ENCODE results near the gene SLCO4A1. TPM values are rescaled to one million over a fixed set of nuclear protein-coding genes. Genes with fewer than 3 reads are reported as not detected.

SLCO4A1 gene
- total RNA-seq, 1 experiment from 2014 or later: 48.8 TPM

DNA sequence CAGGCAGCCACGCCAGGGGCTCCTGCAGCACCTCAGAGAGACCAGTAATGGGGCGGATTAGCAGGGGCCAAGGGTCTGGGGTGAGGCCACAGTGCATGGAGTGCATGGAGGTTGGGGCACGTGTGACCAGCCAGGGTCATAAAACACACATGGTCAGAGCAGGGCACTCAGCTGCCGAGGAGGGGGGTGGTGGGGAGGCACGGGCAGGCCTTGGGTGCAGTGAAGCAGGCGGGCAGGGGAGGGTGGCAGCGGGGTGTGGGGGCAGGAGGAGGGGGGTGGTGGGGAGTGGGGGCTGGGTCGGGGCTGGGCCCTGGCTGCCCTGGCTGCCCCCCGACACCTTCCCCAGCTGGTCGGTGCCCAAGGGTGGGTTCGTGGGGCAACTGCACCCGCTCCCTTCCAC is 42.7 kb downstream of the SLCO4A1 start:
- POLR2A ChIA-PET (ENCODE audit: low non-redundant PET): no interaction called here
- no peaks in the 10 kb centered on the region for H3K36me3 ChIP-seq (ENCODE audit: insufficient read depth, low read length, poor library complexity, severe bottlenecking)
- peaks cover 43% of the 10 kb centered on the region for H3K4me1 ChIP-seq (ENCODE audit: insufficient read depth, low read length, poor library complexity, severe bottlenecking)
- CTCF ChIA-PET: no interaction called here
- no peak overlapping the region for H3K4me3 ChIP-seq (ENCODE audit: low read depth, low read length, poor library complexity, severe bottlenecking)
- no peak overlapping the region for H3K27ac ChIP-seq (ENCODE audit: low read depth, low read length, poor library complexity, severe bottlenecking)
- BruUV-seq (replicated peaks): no TSS peak
- H3K27me3 ChIP-seq (replicated peaks; ENCODE audit: insufficient read depth, low read depth, low read length, poor library complexity): no peaks in the 10 kb centered on the region
- H3K9me3 ChIP-seq (ENCODE audit: low read depth, low read length, poor library complexity, severe bottlenecking): no peaks in the 10 kb centered on the region
- intact Hi-C loops (cut with micrococcal nuclease; ENCODE audit: unreplicated experiment): no loop called here
- no peak for TF ChIP-seq EZH2 (IDR thresholded peaks at IDR 0.05; ENCODE audit: borderline replicate concordance, low read depth, low read length, poor library complexity, severe bottlenecking)
- TF ChIP-seq, protein P1, sequence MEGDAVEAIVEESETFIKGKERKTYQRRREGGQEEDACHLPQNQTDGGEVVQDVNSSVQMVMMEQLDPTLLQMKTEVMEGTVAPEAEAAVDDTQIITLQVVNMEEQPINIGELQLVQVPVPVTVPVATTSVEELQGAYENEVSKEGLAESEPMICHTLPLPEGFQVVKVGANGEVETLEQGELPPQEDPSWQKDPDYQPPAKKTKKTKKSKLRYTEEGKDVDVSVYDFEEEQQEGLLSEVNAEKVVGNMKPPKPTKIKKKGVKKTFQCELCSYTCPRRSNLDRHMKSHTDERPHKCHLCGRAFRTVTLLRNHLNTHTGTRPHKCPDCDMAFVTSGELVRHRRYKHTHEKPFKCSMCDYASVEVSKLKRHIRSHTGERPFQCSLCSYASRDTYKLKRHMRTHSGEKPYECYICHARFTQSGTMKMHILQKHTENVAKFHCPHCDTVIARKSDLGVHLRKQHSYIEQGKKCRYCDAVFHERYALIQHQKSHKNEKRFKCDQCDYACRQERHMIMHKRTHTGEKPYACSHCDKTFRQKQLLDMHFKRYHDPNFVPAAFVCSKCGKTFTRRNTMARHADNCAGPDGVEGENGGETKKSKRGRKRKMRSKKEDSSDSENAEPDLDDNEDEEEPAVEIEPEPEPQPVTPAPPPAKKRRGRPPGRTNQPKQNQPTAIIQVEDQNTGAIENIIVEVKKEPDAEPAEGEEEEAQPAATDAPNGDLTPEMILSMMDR (conservative IDR thresholded peaks at IDR 0.05; ENCODE audit: low read depth, low read length): no peak
- DNase-seq (ENCODE audit: low spot score): no peak

DNA sequence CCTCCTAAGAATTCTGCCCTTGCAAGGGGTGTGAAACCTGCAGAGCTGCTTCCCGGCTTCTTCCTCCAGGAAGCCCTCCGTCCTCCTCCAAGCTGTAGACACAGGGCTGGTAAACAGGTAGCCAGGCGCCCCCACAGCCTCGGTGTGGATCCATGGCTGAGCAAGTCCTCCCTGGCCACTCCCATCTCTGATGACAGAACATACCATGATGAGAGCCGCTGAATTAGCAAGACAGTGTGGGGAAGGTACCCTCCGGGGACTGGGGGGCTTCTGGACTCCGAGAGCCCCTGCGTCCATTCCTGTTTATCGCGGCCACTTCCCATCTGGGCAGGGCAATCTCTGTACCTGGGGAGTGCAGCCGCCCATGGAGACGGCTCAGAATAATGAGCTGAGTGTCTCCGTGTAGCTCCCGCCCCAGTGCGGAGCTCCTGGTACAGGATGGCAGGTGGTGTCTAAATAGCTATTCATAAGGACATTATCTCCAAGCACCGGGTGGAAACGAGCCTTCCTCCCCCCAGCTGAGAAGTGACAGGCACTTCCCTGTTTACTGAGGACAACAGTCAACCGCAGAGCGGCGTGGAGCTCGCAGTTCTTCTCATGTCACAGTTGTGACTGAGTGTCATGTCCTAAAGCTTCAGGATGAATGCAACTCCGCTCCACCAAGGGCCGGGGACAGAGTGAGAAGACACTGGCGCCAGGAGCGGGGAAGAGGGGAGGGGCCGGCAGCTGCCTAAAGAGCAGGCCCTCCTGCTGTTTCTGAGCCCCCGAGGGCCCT is 43.7 kb downstream of the SLCO4A1 start:
- peaks cover 53% of the 10 kb centered on the region for H3K4me1 ChIP-seq (ENCODE audit: insufficient read depth, low read length, poor library complexity, severe bottlenecking)
- no peaks in the 10 kb centered on the region for H3K27me3 ChIP-seq (replicated peaks; ENCODE audit: insufficient read depth, low read depth, low read length, poor library complexity)
- DNase-seq (ENCODE audit: low spot score): no peak
- H3K27ac ChIP-seq (ENCODE audit: low read depth, low read length, poor library complexity, severe bottlenecking): no peak overlapping the region
- TF ChIP-seq, protein P1 (conservative IDR thresholded peaks at IDR 0.05; ENCODE audit: low read depth, low read length): no peak
- no peak for TF ChIP-seq EZH2 (IDR thresholded peaks at IDR 0.05; ENCODE audit: borderline replicate concordance, low read depth, low read length, poor library complexity, severe bottlenecking)
- BruUV-seq (replicated peaks): no TSS peak
- intact Hi-C loops (cut with micrococcal nuclease; ENCODE audit: unreplicated experiment): no loop called here
- CTCF ChIA-PET: no interaction called here
- no peaks in the 10 kb centered on the region for H3K36me3 ChIP-seq (ENCODE audit: insufficient read depth, low read length, poor library complexity, severe bottlenecking)
- POLR2A ChIA-PET (ENCODE audit: low non-redundant PET): no interaction called here
- no peak overlapping the region for H3K4me3 ChIP-seq (ENCODE audit: low read depth, low read length, poor library complexity, severe bottlenecking)
- H3K9me3 ChIP-seq (ENCODE audit: low read depth, low read length, poor library complexity, severe bottlenecking): no peaks in the 10 kb centered on the region

GRCh38 chr20:62686869-62687830 is 44.8 kb downstream of the SLCO4A1 start:
- POLR2A ChIA-PET (ENCODE audit: low non-redundant PET): no interaction called here
- no peak for DNase-seq (ENCODE audit: low spot score)
- TF ChIP-seq, protein P1 (conservative IDR thresholded peaks at IDR 0.05; ENCODE audit: low read depth, low read length): no peak
- TF ChIP-seq EZH2 (IDR thresholded peaks at IDR 0.05; ENCODE audit: borderline replicate concordance, low read depth, low read length, poor library complexity, severe bottlenecking): no peak

More at GRCh38 chr20:62686869-62687830, 44.8 kb downstream of the SLCO4A1 start:
- no peaks in the 10 kb centered on the region for H3K36me3 ChIP-seq (ENCODE audit: insufficient read depth, low read length, poor library complexity, severe bottlenecking)
- peaks cover 64% of the 10 kb centered on the region for H3K4me1 ChIP-seq (ENCODE audit: insufficient read depth, low read length, poor library complexity, severe bottlenecking)
- intact Hi-C loops (cut with micrococcal nuclease; ENCODE audit: unreplicated experiment): no loop called here
- no peak overlapping the region for H3K27ac ChIP-seq (ENCODE audit: low read depth, low read length, poor library complexity, severe bottlenecking)
- no peaks in the 10 kb centered on the region for H3K9me3 ChIP-seq (ENCODE audit: low read depth, low read length, poor library complexity, severe bottlenecking)
- CTCF ChIA-PET: no interaction called here
- BruUV-seq (replicated peaks): no TSS peak
- no peak overlapping the region for H3K4me3 ChIP-seq (ENCODE audit: low read depth, low read length, poor library complexity, severe bottlenecking)
- H3K27me3 ChIP-seq (replicated peaks; ENCODE audit: insufficient read depth, low read depth, low read length, poor library complexity): no peaks in the 10 kb centered on the region
